Muscle of leg (tissue), 11 donors: ENCODE results near the gene RNF169. TPM values are rescaled to one million over a fixed set of nuclear protein-coding genes. Genes with fewer than 3 reads are reported as not detected.

ENCODE experiments used
- DNase-seq: peaks from one replicate; pipeline ENCODE4 v3.0.0; 2013
- H3K27ac ChIP-seq: one replicate; pipeline ENCODE4 v1.5.1; 2013; ENCODE audit warnings: mild to moderate bottlenecking, low read length, control low read depth
- H3K27me3 ChIP-seq: one replicate; pipeline ENCODE4 v1.6.1; 2013; ENCODE audit warnings: low read length; ENCODE audit not compliant: control insufficient read depth, insufficient read depth
- H3K36me3 ChIP-seq: one replicate; pipeline ENCODE4 v1.6.1; 2013; ENCODE audit warnings: low read length; ENCODE audit not compliant: control insufficient read depth, insufficient read depth
- H3K4me1 ChIP-seq: one replicate; pipeline ENCODE4 v1.6.1; 2013; ENCODE audit warnings: low read length; ENCODE audit not compliant: control insufficient read depth, insufficient read depth
- H3K4me3 ChIP-seq: one replicate; pipeline ENCODE4 v1.5.1; 2013; ENCODE audit warnings: low read length, control low read depth
- H3K9me3 ChIP-seq: replicated peaks from 2 replicates; pipeline ENCODE4 v1.6.1; 2013; ENCODE audit warnings: low read depth, low read length; ENCODE audit not compliant: control insufficient read depth
- WGBS: methylation state at CpG from one replicate; pipeline ENCODE4 v1.1.5; 2013; ENCODE audit warnings: missing lambda C conversion rate; ENCODE audit not compliant: insufficient coverage; 5-methylcytosine and 5-hydroxymethylcytosine counted together
- polyA plus RNA-seq, 8 donors: library from polyadenylated mRNA; unstranded; fragments of 120-200 nt; gene quantifications; one replicate each; pipeline versions ENCODE4 v1.2.1 to v1.2.3, GENCODE V29; 2013; ENCODE audit warnings: inconsistent platforms in 1 of 8, low replicate concordance in 1 of 8; ENCODE audit not compliant: insufficient read length in 8 of 8, insufficient read depth in 1 of 8
- total RNA-seq: library from RNA; stranded (reverse); fragments of 120-200 nt; gene quantifications from one replicate; pipeline ENCODE4 v1.2.4, GENCODE V29; 2013

The RNF169 gene
- total and polyA plus RNA-seq, 9 donors = 7.4 to 15.3 (median 11.7) TPM

- Histone ChIP-seq H3K4me1 (peaks cover 27% of the 10 kb centered on the region), H3K36me3 (no peaks in the 10 kb centered on the region), H3K9me3 (no peaks in the 10 kb centered on the region), H3K4me3 (no peak overlapping the region), H3K27ac (peak overlapping the region; percentile 65), H3K27me3 (peaks cover 38% of the 10 kb centered on the region)
- 0% methylated on average over 7 of the region's 13 CpGs for whole genome bisulfite sequencing
- DNase-seq = peak; percentile 95
These were observed 22.0 kb upstream of the RNF169 start for GRCh38 chr11:74726547-74727182.

- Histone ChIP-seq H3K27me3 (peaks cover 48% of the 10 kb centered on the region), H3K4me3 (no peak overlapping the region), H3K36me3 (no peaks in the 10 kb centered on the region), H3K9me3 (no peaks in the 10 kb centered on the region), H3K27ac (no peak overlapping the region), H3K4me1 (peaks cover 28% of the 10 kb centered on the region)
- DNase-seq = no peak
- WGBS = 42% methylated on average over 3 of the region's 4 CpGs
These were observed 19.3 kb upstream of the RNF169 start for GRCh38 chr11:74729397-74729796.

DNA sequence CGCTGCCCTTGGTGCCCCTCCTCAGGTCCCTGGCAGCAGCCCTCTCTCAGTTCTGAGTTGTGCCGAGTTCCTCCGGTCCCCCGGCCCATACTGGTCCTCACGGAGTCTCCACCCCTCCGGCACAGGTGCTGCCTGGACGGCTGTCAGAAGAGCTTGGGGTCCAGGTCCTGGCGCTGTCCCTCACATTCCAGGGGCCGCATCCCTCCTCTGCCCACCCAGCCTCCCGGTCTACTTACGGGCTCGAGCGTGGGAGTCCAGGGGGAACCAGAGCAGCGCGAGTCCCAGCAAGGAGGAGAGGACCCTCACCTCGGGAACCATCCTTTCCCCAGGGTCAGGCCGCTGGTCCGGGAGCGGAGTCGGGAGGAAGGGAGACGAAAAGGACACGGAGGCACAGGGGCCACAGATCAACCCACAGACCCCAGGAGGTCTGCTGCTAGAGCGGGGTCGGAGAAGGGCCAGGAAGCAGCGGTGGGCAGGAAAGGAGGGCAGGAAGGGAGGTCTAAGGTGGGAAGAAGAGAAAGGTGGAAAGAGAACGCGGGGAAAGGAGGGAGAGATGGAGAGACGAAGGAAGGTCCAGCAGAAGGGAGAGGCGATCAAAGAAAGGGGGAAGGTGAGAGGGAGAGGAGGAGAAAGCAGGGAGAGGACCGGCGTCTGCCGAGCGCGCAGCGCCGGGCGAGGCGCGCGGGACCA lies 17.9 kb upstream of the RNF169 start:
- no peak for DNase-seq
- H3K27ac ChIP-seq = no peak overlapping the region
- no peaks in the 10 kb centered on the region for H3K9me3 ChIP-seq
- H3K4me1 ChIP-seq = peaks cover 24% of the 10 kb centered on the region
- no peaks in the 10 kb centered on the region for H3K36me3 ChIP-seq
- H3K4me3 ChIP-seq = peak overlapping the region; percentile 14
- WGBS = 2% methylated on average over 33 of the region's 40 CpGs
- peaks cover 48% of the 10 kb centered on the region for H3K27me3 ChIP-seq

DNA sequence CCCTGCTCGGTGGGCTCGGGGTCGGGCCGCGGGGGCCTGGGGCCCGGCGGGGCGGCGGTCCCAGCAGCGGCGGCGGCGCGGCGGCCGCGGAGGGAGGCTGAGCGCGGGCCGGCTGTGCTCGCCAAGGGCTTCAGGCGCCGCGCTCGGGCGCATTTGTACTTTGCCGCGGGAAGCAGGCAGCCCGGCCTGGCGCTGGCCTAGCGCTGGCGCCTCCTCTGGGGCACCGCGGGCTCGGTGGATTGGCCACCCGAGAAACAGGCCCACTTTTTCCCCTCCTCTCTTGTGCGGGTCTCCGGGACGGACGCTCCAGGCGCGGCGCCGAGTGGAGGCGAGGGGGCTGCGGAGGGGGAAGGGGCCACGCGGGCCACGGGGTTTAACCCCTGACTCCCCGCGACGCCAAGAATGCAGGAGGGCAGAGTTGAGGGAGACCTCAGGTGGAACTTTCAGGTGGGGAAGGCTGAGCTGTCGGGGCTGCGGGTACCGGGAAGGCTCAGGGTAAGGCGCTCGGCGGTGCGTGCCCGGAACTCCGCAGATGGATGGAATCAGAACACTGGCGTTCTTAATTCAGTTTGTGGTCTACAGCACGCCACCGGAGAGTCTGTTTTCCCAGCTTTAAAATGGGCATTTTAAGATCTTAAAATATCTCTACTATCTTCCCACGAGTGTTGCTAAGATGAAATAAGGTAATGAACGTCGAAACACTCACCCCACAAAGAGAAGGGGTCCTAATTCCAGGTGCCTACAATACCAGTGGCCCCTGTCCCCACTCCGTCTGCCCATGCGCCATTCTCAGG lies 17.2 kb upstream of the RNF169 start, which contains the start of gene CHRDL2:
TSS of gene CHRDL2 (minus strand) at position 126 of the 794 bp plus-strand sequence. CDS start 538 bp downstream, outside the sequence.
- DNase-seq = peak; percentile 39
- WGBS = 8% methylated on average over 46 of the region's 69 CpGs
- no peaks in the 10 kb centered on the region for H3K36me3 ChIP-seq
- peaks cover 48% of the 10 kb centered on the region for H3K27me3 ChIP-seq
- H3K9me3 ChIP-seq = no peaks in the 10 kb centered on the region
- H3K4me3 ChIP-seq = peak within 1 kb of the TSS; percentile 30
- no peak within 1 kb of the TSS for H3K27ac ChIP-seq
- H3K4me1 ChIP-seq = peaks cover 17% of the 10 kb centered on the region

- Histone ChIP-seq H3K36me3 (no peaks in the 10 kb centered on the region), H3K9me3 (no peaks in the 10 kb centered on the region), H3K27ac (no peak overlapping the region), H3K4me3 (no peak overlapping the region), H3K27me3 (peaks cover 31% of the 10 kb centered on the region), H3K4me1 (peaks cover 13% of the 10 kb centered on the region)
- WGBS = 17% methylated on average over 1 of the region's 1 CpG
- DNase-seq = peak; percentile 65
These were observed 14.1 kb upstream of the RNF169 start for GRCh38 chr11:74734559-74734925.

GRCh38 chr11:74735365-74735928 lies 13.2 kb upstream of the RNF169 start:
- Histone ChIP-seq H3K9me3 (peaks cover 6% of the 10 kb centered on the region), H3K36me3 (no peaks in the 10 kb centered on the region), H3K4me1 (peaks cover 12% of the 10 kb centered on the region), H3K27me3 (peaks cover 23% of the 10 kb centered on the region), H3K4me3 (no peak overlapping the region), H3K27ac (no peak overlapping the region)
- no CpG with 5 or more reads among the region's 6 CpGs for WGBS
- DNase-seq = no peak

GRCh38 chr11:74736031-74736430 lies 12.6 kb upstream of the RNF169 start:
- H3K36me3 ChIP-seq = no peaks in the 10 kb centered on the region
- peaks cover 17% of the 10 kb centered on the region for H3K27me3 ChIP-seq
- H3K4me3 ChIP-seq = no peak overlapping the region
- peaks cover 7% of the 10 kb centered on the region for H3K4me1 ChIP-seq
- peaks cover 6% of the 10 kb centered on the region for H3K9me3 ChIP-seq
- 86% methylated on average over 1 of the region's 2 CpGs for WGBS
- H3K27ac ChIP-seq = no peak overlapping the region
- DNase-seq = no peak

DNA sequence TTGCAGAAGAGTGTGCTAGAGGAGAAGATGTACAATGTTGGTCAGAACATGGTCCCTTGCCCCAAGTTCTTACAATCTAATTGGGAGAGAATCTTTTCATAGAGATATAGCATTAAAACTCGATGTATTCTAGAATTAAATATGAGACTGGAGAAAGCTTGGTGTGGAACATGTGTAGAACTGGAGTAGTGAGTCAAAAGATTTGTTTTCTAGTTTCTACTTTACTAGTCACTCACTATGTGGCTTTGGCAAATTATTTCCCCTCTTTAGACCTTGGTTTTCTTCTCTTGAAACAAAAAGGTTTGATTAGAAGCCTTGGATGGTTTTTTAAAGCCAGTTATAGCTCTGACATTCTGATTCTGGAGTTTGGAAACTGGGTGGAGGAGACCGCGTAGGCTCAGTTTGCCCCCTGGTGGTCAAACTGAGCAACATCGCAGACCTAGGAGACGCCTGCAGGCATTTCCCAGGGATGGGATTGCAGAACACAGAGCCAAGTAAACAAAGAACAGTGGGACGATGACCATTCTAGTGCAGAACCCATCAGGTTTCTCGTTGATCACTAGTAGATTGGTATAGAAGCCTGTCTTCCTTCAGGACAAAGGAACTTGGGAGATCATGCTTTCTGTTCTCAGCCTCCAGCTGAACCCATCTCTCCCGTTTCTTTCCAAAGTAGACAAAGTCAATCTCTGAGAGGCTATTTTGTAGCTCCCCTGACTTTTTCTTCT lies 8.9 kb upstream of the RNF169 start:
- Histone ChIP-seq H3K27me3 (no peaks in the 10 kb centered on the region), H3K9me3 (peaks cover 6% of the 10 kb centered on the region), H3K27ac (no peak overlapping the region), H3K4me3 (no peak overlapping the region), H3K4me1 (peaks cover 1% of the 10 kb centered on the region), H3K36me3 (no peaks in the 10 kb centered on the region)
- peak; percentile 74 for DNase-seq
- 20% methylated on average over 6 of the region's 8 CpGs for WGBS

DNA sequence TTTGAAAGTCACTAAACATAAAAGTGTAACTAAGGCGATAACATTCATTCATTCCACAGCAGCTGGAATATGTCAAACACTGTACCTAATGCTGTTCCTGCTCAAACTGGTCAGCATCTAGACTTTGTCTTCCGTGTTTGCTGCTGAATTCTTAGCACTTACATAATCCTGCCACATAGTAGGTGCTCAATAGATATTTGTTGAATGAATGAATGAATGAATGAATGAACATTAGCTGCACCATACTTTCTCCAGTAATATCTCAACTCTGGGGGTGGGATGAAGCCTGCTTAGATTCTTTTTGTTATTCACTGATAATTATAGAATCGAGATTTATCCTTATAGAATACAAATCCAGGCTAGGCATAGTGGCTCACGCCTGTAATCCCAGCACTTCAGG lies 6.6 kb upstream of the RNF169 start:
- H3K4me1 ChIP-seq = no peaks in the 10 kb centered on the region
- H3K4me3 ChIP-seq = no peak overlapping the region
- H3K27me3 ChIP-seq = no peaks in the 10 kb centered on the region
- no peak overlapping the region for H3K27ac ChIP-seq
- H3K36me3 ChIP-seq = no peaks in the 10 kb centered on the region
- H3K9me3 ChIP-seq = peaks cover 6% of the 10 kb centered on the region
- DNase-seq = no peak
- no CpG with 5 or more reads among the region's 4 CpGs for WGBS
